ENCODE measurements around the gene KLHL36. TPM values are rescaled to one million over a fixed set of nuclear protein-coding genes. Genes with fewer than 3 reads are reported as not detected.

Gene KLHL36
- polyA plus RNA-seq, 1 experiment: 43.7 TPM

DNA sequence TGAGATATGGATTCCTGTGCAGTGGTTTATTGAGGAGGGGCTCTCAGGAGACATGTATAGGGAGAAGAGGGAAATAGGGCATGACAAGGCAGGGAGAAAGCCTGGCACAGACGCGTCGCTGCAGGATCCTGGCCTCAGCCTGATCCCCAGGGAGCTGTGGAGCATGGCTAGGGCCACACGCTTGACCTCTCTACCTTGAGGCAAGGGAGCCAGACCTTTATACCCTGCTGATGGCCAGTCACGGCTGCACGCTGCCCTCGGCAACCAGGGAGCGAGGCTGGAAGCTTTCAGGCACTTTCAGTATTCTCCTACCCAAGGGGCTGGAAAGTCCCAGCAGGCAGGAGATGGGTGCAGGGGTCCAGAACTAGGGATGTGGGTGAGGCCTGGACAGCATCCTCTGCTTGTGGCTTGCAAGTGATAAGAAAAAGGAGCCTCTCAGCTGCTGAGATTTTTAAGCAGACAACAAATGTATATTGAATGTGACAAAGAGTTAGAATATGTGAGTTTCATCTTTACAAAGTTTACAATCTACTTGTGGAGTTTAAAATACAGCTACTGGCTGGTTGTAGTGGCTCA lies 10.0 kb upstream of the KLHL36 start:
- H3K4me3 ChIP-seq (ENCODE audit: low read depth, low read length): no peak overlapping the region
- no peaks in the 10 kb centered on the region for H3K36me3 ChIP-seq (ENCODE audit: control insufficient read depth, insufficient read depth, low read length)
- ChIA-PET POLR2A (no interaction called here), CTCF (interaction anchor here (0.5 to 2.4 kb wide), 6 partner anchors 16 to 414 kb away, joined by 3 to 7 read pairs (median 3); no protein-coding TSS in a partner anchor)
- DNase-seq (ENCODE audit: low read depth): no peak
- TF ChIP-seq, protein P1, sequence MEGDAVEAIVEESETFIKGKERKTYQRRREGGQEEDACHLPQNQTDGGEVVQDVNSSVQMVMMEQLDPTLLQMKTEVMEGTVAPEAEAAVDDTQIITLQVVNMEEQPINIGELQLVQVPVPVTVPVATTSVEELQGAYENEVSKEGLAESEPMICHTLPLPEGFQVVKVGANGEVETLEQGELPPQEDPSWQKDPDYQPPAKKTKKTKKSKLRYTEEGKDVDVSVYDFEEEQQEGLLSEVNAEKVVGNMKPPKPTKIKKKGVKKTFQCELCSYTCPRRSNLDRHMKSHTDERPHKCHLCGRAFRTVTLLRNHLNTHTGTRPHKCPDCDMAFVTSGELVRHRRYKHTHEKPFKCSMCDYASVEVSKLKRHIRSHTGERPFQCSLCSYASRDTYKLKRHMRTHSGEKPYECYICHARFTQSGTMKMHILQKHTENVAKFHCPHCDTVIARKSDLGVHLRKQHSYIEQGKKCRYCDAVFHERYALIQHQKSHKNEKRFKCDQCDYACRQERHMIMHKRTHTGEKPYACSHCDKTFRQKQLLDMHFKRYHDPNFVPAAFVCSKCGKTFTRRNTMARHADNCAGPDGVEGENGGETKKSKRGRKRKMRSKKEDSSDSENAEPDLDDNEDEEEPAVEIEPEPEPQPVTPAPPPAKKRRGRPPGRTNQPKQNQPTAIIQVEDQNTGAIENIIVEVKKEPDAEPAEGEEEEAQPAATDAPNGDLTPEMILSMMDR (IDR thresholded peaks at IDR 0.05; ENCODE audit: insufficient read depth, low read depth, low read length): no peak
- no peaks in the 10 kb centered on the region for H3K27me3 ChIP-seq (ENCODE audit: control insufficient read depth, insufficient read depth, low read length)

DNA sequence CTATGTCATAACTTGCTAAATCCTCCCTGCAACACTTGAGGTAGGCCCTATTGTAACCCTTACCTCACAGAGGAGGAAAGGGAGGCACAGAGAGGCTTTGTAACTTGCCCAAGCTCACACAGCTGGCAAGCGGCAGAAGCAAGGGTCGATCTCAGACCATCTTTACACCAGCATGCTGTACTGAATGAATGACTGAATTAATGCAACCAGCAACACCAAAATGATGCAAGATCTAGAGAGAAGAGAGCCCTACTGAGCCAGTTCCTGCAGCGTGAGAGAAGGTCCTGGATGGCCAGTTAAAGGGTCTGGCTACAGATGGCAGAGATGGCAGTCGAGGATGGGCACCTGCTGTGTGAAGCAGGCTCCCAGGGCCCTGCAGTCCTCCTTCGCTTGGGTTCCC lies 8.2 kb upstream of the KLHL36 start:
- ChIA-PET POLR2A (no interaction called here), CTCF (no interaction called here)
- DNase-seq (ENCODE audit: low read depth): no peak
- no peaks in the 10 kb centered on the region for H3K36me3 ChIP-seq (ENCODE audit: control insufficient read depth, insufficient read depth, low read length)
- H3K27me3 ChIP-seq (ENCODE audit: control insufficient read depth, insufficient read depth, low read length): no peaks in the 10 kb centered on the region
- TF ChIP-seq, protein P1 (IDR thresholded peaks at IDR 0.05; ENCODE audit: insufficient read depth, low read depth, low read length): no peak
- H3K4me3 ChIP-seq (ENCODE audit: low read depth, low read length): no peak overlapping the region

DNA sequence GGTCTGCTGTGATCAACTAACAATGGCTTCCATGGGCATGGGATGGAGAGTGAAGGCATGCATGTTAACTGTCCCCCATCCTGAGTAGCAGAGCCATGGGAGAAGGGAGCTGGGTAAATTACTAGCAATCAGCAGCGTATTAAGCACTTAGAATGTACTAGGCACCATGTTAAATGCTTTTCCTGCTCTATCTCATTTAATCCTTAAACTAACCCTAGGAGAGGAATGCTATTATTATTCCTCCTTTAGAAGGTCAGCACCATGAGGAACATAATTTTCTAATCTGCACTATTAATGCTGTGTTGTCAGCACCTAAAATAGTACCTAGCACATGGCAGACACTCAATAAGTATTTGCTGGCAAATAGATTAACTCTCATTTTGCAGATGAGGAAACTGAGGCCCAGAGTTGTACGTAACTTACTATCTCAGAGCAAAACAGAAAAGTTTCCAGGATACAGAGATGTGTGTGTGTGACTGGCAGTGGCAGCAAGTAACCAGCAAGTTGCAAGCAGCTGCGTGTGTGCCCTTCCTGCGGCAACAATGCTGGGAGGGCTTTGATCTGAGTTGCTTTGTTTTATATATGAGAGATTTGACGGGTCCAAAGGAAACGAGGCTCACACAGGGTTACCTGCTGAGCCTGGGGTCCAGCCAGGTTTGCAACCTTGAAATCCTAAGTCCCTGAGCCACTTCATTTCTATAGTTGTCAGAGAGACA lies 6.5 kb upstream of the KLHL36 start:
- TF ChIP-seq, protein P1 (IDR thresholded peaks at IDR 0.05; ENCODE audit: insufficient read depth, low read depth, low read length): no peak
- ChIA-PET POLR2A (no interaction called here), CTCF (interaction anchor here (0.6 to 3.0 kb wide), 7 partner anchors 13 to 248 kb away, joined by 3 to 14 read pairs (median 5); no protein-coding TSS in a partner anchor)
- Histone ChIP-seq H3K36me3 (ENCODE audit: control insufficient read depth, insufficient read depth, low read length) (no peaks in the 10 kb centered on the region), H3K27me3 (ENCODE audit: control insufficient read depth, insufficient read depth, low read length) (no peaks in the 10 kb centered on the region), H3K4me3 (ENCODE audit: low read depth, low read length) (no peak overlapping the region)
- no peak for DNase-seq (ENCODE audit: low read depth)

DNA sequence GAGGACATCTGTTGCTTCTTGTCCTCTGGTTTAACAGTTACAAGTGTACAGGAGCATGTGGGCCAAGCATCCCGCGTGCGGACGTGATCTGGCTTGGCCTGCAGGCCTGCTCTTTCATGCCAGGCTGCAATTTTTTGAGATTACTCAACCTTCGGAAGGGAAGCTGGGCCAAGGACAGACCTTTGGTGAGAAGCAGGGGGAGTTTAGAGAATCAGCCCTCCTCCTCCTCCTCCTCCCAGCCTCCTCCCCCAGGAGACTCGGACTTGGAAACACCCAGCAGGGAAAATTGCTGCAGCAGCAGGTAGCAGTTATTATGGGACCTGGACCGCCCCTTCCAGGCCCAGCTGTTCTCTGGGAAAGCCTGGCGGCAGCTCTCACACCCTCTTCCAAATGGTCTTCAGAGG lies 5.1 kb upstream of the KLHL36 start:
- Histone ChIP-seq H3K36me3 (ENCODE audit: control insufficient read depth, insufficient read depth, low read length) (no peaks in the 10 kb centered on the region), H3K4me3 (ENCODE audit: low read depth, low read length) (no peak overlapping the region), H3K27me3 (ENCODE audit: control insufficient read depth, insufficient read depth, low read length) (no peaks in the 10 kb centered on the region)
- ChIA-PET CTCF (interaction anchor here (0.6 to 3.0 kb wide), 7 partner anchors 14 to 128 kb away, joined by 3 to 14 read pairs (median 3); no protein-coding TSS in a partner anchor), POLR2A (interaction anchor here (0.8 kb wide), 1 partner anchor 26 kb away, joined by 3 read pairs; no protein-coding TSS in a partner anchor)
- DNase-seq (ENCODE audit: low read depth): peak; percentile 90
- TF ChIP-seq, protein P1 (IDR thresholded peaks at IDR 0.05; ENCODE audit: insufficient read depth, low read depth, low read length): no peak

DNA sequence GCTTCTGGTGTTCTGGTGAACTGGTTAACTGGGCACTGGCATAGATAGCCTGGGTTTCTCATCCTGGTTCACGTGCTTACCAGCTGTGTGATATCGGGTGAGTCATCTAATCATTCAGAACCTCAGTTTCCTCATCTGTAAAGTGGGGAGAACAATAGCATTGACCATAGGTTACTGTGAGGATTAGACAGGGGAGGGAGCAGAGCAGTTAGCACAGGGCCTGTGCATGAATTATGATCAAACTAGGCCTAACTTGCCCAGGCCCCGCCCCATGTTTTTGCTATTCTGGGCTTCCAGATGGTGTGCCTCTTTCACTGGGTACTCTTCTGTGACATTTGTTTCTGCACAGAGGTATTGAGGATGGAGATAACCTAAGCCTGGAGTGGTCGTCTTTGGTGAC lies 4.6 kb upstream of the KLHL36 start:
- Histone ChIP-seq H3K27me3 (ENCODE audit: control insufficient read depth, insufficient read depth, low read length) (no peaks in the 10 kb centered on the region), H3K36me3 (ENCODE audit: control insufficient read depth, insufficient read depth, low read length) (no peaks in the 10 kb centered on the region), H3K4me3 (ENCODE audit: low read depth, low read length) (no peak overlapping the region)
- ChIA-PET POLR2A (interaction anchor here (0.8 kb wide), 1 partner anchor 27 kb away, joined by 3 read pairs; no protein-coding TSS in a partner anchor), CTCF (interaction anchor here (0.8 to 3.0 kb wide), 4 partner anchors 18 to 95 kb away, joined by 3 to 14 read pairs (median 6); no protein-coding TSS in a partner anchor)
- no peak for DNase-seq (ENCODE audit: low read depth)
- TF ChIP-seq, protein P1 (IDR thresholded peaks at IDR 0.05; ENCODE audit: insufficient read depth, low read depth, low read length): no peak

Measured in BJ (cell line).